ENCODE results near the gene NUMBL. TPM values are rescaled to one million over a fixed set of nuclear protein-coding genes. Genes with fewer than 3 reads are reported as not detected.

NUMBL gene
- total RNA-seq, 2 experiments from 2014 or later, result 6.2 to 9.2 TPM

- CTCF ChIA-PET, result no interaction called here
- peaks cover 30% of the 10 kb centered on the region for H3K36me3 Mint-ChIP-seq (ENCODE audit: low read depth)
- H3K27ac Mint-ChIP-seq, result no peak overlapping the region
- no peak for DNase-seq
- peaks cover 53% of the 10 kb centered on the region for H3K4me1 Mint-ChIP-seq (ENCODE audit: low read depth)
- H3K27me3 Mint-ChIP-seq (ENCODE audit: low read depth), result no peaks in the 10 kb centered on the region
- no peaks in the 10 kb centered on the region for H3K9me3 Mint-ChIP-seq
- H3K4me3 Mint-ChIP-seq, result no peak overlapping the region
- intact Hi-C loops (cut with micrococcal nuclease), result loop anchor here (1.0 to 2.0 kb wide), 3 partner anchors 7 to 53 kb away; partner anchors contain the start of genes ACTMAP, COQ8B and SNRPA
These were observed 33.3 kb upstream of the NUMBL start for GRCh38 chr19:40723661-40724254.

GRCh38 chr19:40721936-40722661 lies 31.6 kb upstream of the NUMBL start:
- H3K27ac Mint-ChIP-seq, result no peak overlapping the region

GRCh38 chr19:40721140-40721486 lies 30.7 kb upstream of the NUMBL start:
- Mint-ChIP-seq H3K27ac (no peak overlapping the region), H3K9me3 (no peaks in the 10 kb centered on the region), H3K4me1 (ENCODE audit: low read depth) (peaks cover 63% of the 10 kb centered on the region), H3K4me3 (no peak overlapping the region), H3K36me3 (ENCODE audit: low read depth) (peaks cover 20% of the 10 kb centered on the region), H3K27me3 (ENCODE audit: low read depth) (no peaks in the 10 kb centered on the region)
- DNase-seq, result no peak
- intact Hi-C loops (cut with micrococcal nuclease), result no loop called here
- CTCF ChIA-PET, result interaction anchor here (0.9 to 1.3 kb wide), 4 partner anchors 23 to 91 kb away, joined by 3 to 4 read pairs (median 3); no protein-coding TSS in a partner anchor

More at GRCh38 chr19:40721936-40722661, 31.6 kb upstream of the NUMBL start:
- Mint-ChIP-seq H3K36me3 (ENCODE audit: low read depth) (peaks cover 22% of the 10 kb centered on the region), H3K4me1 (ENCODE audit: low read depth) (peaks cover 62% of the 10 kb centered on the region), H3K9me3 (no peaks in the 10 kb centered on the region), H3K27me3 (ENCODE audit: low read depth) (no peaks in the 10 kb centered on the region), H3K4me3 (no peak overlapping the region)
- DNase-seq, result no peak
- CTCF ChIA-PET, result interaction anchor here (0.6 to 1.3 kb wide), 6 partner anchors 21 to 304 kb away, joined by 3 read pairs; no protein-coding TSS in a partner anchor
- intact Hi-C loops (cut with micrococcal nuclease), result no loop called here

DNA sequence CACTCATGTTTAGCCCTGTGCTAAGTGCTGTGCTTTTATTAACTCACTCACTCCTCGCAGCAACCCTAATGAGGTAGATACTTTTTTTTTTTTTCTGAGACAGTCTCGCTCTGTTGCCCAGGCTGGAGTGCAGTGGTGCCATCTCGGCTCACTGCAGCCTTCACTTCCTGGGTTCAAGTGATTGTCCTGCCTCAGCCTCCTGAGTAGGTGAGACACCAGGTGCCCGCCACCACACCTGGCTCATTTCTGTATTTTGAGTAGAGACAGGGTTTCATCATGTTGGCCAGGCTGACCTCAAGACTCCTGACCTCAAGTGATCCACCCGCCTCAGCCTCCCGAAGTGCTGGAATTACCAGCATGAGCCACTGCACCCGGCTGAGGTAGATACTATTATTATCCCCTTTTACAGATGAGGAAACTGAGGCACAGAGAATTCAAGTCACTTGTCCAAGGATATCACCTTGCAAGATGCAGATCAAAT lies 29.0 kb upstream of the NUMBL start:
- H3K27ac Mint-ChIP-seq, result no peak overlapping the region
- peak overlapping the region; percentile 79 for H3K4me3 Mint-ChIP-seq
- H3K27me3 Mint-ChIP-seq (ENCODE audit: low read depth), result no peaks in the 10 kb centered on the region
- H3K9me3 Mint-ChIP-seq, result no peaks in the 10 kb centered on the region
- CTCF ChIA-PET, result no interaction called here
- no peak for DNase-seq
- peaks cover 12% of the 10 kb centered on the region for H3K36me3 Mint-ChIP-seq (ENCODE audit: low read depth)
- intact Hi-C loops (cut with micrococcal nuclease), result loop anchor here (5.0 kb wide), 2 partner anchors 292 to 633 kb away; partner anchors contain the start of genes SERTAD1 and TGFB1
- H3K4me1 Mint-ChIP-seq (ENCODE audit: low read depth), result peaks cover 67% of the 10 kb centered on the region

GRCh38 chr19:40718774-40719391 lies 28.4 kb upstream of the NUMBL start:
- Mint-ChIP-seq H3K27me3 (ENCODE audit: low read depth) (no peaks in the 10 kb centered on the region), H3K36me3 (ENCODE audit: low read depth) (peaks cover 9% of the 10 kb centered on the region), H3K4me1 (ENCODE audit: low read depth) (peaks cover 65% of the 10 kb centered on the region), H3K27ac (peak overlapping the region; percentile 80), H3K9me3 (no peaks in the 10 kb centered on the region), H3K4me3 (peak overlapping the region; percentile 79)
- peak; percentile 44 for DNase-seq
- intact Hi-C loops (cut with micrococcal nuclease), result loop anchor here (5.0 kb wide), 2 partner anchors 292 to 633 kb away; partner anchors contain the start of genes SERTAD1 and TGFB1
- CTCF ChIA-PET, result no interaction called here

DNA sequence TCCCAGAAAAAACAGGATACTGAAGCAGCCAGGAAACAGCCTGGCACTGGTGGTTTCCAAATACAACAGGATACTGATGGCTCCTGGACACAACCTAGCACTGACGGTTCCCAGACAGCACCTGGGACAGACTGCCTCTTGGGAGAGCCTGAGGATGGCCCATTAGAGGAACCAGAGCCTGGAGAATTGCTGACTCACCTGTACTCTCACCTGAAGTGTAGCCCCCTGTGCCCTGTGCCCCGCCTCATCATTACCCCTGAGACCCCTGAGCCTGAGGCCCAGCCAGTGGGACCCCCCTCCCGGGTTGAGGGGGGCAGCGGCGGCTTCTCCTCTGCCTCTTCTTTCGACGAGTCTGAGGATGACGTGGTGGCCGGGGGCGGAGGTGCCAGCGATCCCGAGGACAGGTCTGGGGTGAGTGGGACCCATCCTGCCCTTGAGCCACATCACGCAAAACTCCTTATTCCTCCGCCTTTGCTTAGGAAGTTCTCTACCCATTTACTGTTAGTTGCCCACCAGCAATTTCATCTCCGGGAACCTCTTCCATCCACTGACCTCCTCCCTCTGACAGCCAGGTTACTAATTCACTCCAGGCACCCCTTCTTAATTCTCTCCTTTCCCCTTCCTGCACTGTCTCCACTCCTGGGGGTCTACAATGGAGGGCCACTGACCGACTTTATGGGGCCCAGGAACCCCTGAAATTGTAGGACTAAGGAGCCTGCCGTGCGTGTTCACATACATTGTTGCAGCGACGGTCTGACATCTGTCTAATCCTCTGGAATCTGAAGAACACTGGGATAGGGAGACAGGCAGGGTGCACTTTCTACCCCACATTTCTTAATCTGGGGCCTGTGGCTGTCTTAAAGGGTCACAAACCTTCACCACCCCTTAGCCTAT lies 27.7 kb upstream of the NUMBL start:
- peaks cover 7% of the 10 kb centered on the region for H3K36me3 Mint-ChIP-seq (ENCODE audit: low read depth)
- peak overlapping the region; percentile 80 for H3K27ac Mint-ChIP-seq
- no peaks in the 10 kb centered on the region for H3K27me3 Mint-ChIP-seq (ENCODE audit: low read depth)
- H3K4me3 Mint-ChIP-seq, result peak overlapping the region; percentile 79
- H3K4me1 Mint-ChIP-seq (ENCODE audit: low read depth), result peaks cover 62% of the 10 kb centered on the region
- CTCF ChIA-PET, result interaction anchor here (1.6 to 2.0 kb wide), 2 partner anchors 37 to 88 kb away, joined by 3 to 5 read pairs; no protein-coding TSS in a partner anchor
- intact Hi-C loops (cut with micrococcal nuclease), result loop anchor here (2.0 to 5.0 kb wide), 4 partner anchors 55 to 634 kb away; partner anchors contain the start of genes SERTAD1 and TGFB1
- no peaks in the 10 kb centered on the region for H3K9me3 Mint-ChIP-seq
- DNase-seq, result peak; percentile 23

GRCh38 chr19:40717325-40717879 lies 27.0 kb upstream of the NUMBL start:
- Mint-ChIP-seq H3K27ac (no peak overlapping the region), H3K9me3 (no peaks in the 10 kb centered on the region), H3K27me3 (ENCODE audit: low read depth) (no peaks in the 10 kb centered on the region), H3K4me3 (peak overlapping the region; percentile 79), H3K36me3 (ENCODE audit: low read depth) (peaks cover 11% of the 10 kb centered on the region), H3K4me1 (ENCODE audit: low read depth) (peaks cover 60% of the 10 kb centered on the region)
- no peak for DNase-seq
- CTCF ChIA-PET, result interaction anchor here (1.0 to 2.0 kb wide), 4 partner anchors 38 to 88 kb away, joined by 3 to 5 read pairs (median 3); partner anchors contain the start of gene EGLN2
- intact Hi-C loops (cut with micrococcal nuclease), result loop anchor here (2.0 to 5.0 kb wide), 4 partner anchors 55 to 635 kb away; partner anchors contain the start of genes SERTAD1 and TGFB1

GRCh38 chr19:40716482-40717324 lies 26.3 kb upstream of the NUMBL start, which contains the start of the genes COQ8B and ITPKC:
TSS of gene COQ8B (minus strand) at chr19:40716886. CDS start at chr19:40714632, 2,254 bp downstream.
TSS of gene ITPKC (plus strand) at chr19:40717112. CDS start at chr19:40717136, 24 bp downstream.
- H3K4me3 Mint-ChIP-seq, result peak within 1 kb of the TSS; percentile 95
- intact Hi-C loops (cut with micrococcal nuclease), result loop anchor here (1.0 to 5.0 kb wide), 10 partner anchors 8 to 636 kb away; partner anchors contain the start of genes ACTMAP, NUMBL, SERTAD1 and TGFB1
- no peaks in the 10 kb centered on the region for H3K27me3 Mint-ChIP-seq (ENCODE audit: low read depth)
- peaks cover 54% of the 10 kb centered on the region for H3K4me1 Mint-ChIP-seq (ENCODE audit: low read depth)
- DNase-seq, result peak; percentile 100
- no peaks in the 10 kb centered on the region for H3K9me3 Mint-ChIP-seq
- peaks cover 12% of the 10 kb centered on the region for H3K36me3 Mint-ChIP-seq (ENCODE audit: low read depth)
- CTCF ChIA-PET, result interaction anchor here (0.6 to 2.0 kb wide), 7 partner anchors 36 to 90 kb away, joined by 3 to 7 read pairs (median 3); partner anchors contain the start of genes EGLN2 and RAB4B
- peak within 1 kb of the TSS; percentile 97 for H3K27ac Mint-ChIP-seq

GRCh38 chr19:40716031-40716481 lies 25.6 kb upstream of the NUMBL start:
- CTCF ChIA-PET, result interaction anchor here (0.6 to 2.0 kb wide), 5 partner anchors 37 to 91 kb away, joined by 3 to 7 read pairs (median 3); partner anchors contain the start of genes EGLN2 and RAB4B
- H3K27me3 Mint-ChIP-seq (ENCODE audit: low read depth), result no peaks in the 10 kb centered on the region
- peaks cover 14% of the 10 kb centered on the region for H3K36me3 Mint-ChIP-seq (ENCODE audit: low read depth)
- H3K4me3 Mint-ChIP-seq, result peak overlapping the region; percentile 95
- H3K4me1 Mint-ChIP-seq (ENCODE audit: low read depth), result peaks cover 53% of the 10 kb centered on the region
- peak; percentile 83 for DNase-seq
- H3K9me3 Mint-ChIP-seq, result no peaks in the 10 kb centered on the region
- intact Hi-C loops (cut with micrococcal nuclease), result loop anchor here (1.0 to 5.0 kb wide), 10 partner anchors 8 to 636 kb away; partner anchors contain the start of genes ACTMAP, NUMBL, SERTAD1 and TGFB1
- peak overlapping the region; percentile 97 for H3K27ac Mint-ChIP-seq

Data from activated naive CD4-positive, alpha-beta T cell treated with anti-CD3 and anti-CD28 coated beads for 36 hours (primary cell).